NCI-H82 treated with DMSO at 0.1 percent for 48 hours (cell line): Measurements from ENCODE around the gene PITPNC1.
"Not testable (repeated sequence)": the region's sequence is repeated elsewhere in the genome, so short reads cannot be mapped to it uniquely, and the experiment has no call there.

ENCODE experiments used
- DNase-seq: peaks from one replicate; lab custom pipeline; 2025; ENCODE audit not compliant: unreplicated experiment; lab: John Stamatoyannopoulos, UW

PITPNC1 gene

DNA sequence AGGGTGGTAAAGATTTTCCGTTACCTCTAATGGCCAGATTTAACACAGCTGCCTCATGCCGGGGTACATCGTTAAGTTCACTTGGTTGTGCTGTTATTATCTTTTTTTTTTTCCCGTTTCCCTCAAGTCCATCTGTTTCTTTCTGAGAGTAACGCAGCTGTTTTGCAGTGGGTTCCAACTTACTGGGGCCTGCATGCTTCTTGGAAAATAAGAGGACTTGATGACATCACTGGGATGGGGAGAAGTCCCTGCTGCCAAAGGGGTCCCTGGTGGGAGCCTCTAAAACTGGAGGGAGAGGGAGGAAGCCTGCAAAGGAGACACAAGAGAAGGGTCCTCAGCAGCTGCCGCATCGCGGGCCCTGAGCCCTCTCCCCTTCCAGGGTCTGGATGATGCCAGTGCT is 262.9 kb downstream of the PITPNC1 start:
- no peak for DNase-seq

DNA sequence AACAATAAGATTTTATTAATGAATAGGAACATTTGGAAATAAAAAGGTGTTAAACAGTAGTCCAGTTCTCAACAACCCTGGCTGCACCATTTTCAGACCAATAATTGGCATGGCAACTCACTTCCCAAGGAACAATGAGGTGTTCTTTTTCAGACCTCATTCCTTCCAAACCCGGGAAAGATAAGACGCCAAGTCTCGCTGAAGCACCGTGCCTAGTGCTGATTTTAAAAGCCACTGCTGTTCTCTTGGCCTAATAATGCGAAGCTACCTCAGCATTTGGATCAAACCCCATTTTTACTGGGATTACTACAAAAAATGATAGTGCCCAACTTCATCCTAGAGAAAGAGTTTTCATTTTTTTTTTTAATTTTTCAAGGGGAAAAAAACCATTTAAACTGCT is 265.4 kb downstream of the PITPNC1 start:
- no peak for DNase-seq

DNA sequence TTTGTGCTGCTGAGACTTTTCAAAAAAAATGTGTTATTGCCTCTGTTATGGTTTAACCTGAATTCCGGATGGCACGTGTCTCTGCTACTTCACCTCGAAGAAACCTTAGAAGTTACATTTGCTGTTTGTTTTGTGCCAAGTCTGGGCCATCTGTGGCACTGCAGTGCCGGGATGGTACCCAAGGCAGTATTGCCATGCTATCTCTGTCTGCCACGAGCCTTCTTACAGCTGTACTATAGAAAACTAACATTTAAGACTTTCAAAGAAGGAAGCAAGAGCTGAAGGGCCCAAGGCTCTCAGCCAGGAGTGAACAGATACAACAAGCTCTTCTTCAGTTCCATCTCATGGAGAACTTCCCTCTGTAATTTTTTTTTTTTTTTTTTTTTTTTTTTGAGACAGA is 267.0 kb downstream of the PITPNC1 start:
- DNase-seq, result no peak

DNA sequence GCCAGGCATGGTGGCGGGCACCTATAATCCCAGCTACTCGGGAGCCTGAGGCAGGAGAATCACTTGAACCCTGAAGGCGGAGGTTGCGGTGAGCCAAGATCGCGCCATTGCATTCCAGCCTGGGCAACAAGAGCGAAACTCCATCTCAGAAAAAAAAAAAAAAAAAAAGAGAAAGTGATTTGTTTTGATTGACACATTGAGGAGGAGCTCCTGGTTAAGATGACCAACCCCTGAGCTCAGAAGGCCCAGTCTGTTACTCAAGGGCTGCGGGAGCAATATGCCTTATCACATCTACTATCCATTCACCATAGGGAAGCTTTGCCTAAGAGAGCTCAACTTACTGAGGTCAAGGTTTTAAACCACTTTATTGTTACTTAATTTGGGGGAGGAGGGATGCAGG is 268.1 kb downstream of the PITPNC1 start:
- not testable (repeated sequence) for DNase-seq

DNA sequence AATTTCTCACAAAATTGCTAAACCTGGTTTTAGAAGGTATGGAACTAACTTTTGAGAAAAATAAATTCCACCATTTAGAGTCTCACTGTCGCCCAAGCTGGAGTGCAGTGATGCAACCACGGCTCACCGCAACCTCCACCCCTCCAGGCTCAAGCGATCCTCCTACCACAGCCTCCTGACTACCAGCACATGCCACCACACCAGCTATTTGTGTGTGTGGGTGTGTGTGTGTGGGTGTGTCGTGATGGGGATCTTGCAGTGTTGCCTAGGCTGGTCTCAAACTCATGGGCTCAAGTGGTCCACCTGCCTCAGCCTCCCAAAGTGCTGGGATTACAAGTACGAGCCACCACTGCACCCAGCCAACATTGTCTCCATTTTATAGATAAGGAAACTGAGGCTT is 269.4 kb downstream of the PITPNC1 start:
- DNase-seq, result no peak

DNA sequence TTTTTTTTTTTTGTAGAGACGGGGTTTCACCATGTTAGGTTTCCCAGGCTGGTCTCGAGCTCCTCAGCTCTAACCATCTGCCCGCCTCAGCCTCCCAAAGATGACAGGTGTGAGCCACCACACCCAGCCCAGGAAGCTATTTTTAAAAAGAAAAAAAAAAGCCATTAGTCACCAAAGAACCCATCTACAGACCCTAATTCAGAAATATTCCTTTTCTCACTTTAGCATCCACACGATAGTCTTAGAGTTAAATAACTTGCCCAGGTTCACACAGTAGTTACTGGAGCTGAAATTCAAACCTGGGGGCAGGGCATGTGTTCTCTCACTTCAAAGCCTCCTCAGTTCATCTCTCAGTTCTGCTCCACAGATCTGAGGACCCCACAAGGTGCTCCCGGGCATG is 270.4 kb downstream of the PITPNC1 start:
- DNase-seq, result no peak

DNA sequence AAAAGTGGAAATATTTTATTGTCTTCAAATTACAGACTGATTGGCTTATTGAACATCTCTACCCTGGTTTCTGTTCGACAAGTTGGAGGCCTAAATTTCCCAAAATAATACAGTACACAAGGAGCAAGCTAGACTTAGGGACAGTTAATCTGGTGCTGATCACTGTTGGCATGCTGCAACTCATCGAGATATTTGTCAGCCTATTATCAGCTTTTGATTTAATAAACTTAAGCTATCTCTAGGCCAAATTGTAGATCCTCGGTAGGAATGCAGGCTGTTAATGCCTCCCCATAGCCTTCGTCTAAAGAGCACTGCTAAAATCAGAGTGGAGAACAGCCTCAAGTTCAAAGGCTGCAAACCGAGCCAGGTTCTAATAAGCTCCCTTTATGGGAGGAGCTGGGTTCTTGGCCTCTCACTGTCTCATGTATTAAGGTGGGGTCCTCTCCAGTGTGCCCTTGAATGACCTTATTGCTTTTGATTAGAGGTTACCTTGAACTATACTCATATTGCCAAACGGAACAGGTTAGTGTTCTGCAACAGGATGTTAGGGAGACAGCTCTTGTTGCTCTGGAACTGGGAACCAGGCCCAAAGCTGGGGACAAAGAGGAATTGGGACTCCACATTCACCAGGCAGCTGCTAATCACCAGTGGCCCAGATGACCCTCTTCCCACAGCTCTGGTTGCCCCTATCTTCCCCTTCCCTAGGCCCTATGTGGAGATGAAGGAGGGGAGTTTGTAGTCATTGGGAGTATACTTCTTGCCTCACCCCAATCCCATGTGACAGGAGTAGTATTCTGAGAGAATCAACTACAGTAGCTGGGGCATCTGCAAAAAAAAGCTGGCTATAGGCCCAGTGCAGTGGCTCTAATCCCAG is 271.2 kb downstream of the PITPNC1 start:
- DNase-seq, result peak; percentile 17

DNA sequence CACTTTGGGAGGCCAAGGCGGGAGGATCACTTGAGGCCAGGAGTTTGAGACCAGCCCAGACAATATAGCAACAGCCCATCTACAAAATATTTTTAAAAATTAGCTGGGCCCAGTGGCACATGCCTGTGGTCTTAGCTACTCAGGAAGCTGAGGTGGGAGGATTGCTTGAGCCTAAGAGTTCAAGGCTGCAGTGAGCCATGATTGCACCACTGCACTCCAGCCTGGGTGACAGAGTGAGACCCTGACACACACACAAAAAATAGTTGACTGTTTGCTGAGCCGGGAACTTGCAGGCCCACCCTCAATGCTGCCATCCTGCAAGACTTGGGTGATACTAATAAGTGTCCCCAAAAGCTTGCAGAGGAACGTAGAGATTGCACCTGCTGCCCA is 271.8 kb downstream of the PITPNC1 start:
- DNase-seq, result not testable (repeated sequence)

DNA sequence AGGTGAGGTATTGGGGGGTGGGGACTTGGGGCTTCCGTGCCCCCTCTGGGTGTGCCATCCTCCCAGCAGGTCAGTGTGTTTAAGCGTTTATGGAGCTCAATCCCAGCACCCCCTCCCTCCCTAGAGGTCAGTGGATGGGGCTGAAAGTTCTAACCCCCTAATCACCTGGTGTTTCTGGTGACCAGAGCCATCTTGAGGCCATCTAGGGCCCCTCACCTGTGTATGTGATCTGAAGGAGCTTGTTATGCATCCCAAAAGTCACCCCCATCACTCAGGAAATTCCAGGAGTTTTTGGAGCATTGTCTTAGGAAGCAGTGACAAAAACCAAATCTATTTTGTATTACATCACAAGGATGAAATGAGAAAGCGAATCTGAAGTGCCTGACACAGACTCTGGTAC is 272.8 kb downstream of the PITPNC1 start:
- DNase-seq, result no peak

DNA sequence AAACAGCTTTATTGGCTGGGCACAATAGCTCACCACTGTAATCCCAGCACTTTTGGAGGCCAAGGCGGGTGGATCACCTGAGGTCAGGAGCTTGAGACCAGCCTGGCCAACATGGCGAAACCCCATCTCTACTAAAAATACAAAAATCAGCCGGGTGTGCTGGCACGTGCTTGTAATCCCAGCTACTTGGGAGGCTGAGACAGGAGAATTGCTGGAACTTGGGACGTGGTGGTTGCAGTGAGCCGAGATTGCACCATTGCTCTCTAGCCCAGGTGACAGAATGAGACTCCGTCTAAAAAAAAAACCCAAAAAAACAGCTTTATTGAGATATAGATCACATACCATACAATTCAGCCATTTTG is 274.1 kb downstream of the PITPNC1 start:
- not testable (repeated sequence) for DNase-seq

DNA sequence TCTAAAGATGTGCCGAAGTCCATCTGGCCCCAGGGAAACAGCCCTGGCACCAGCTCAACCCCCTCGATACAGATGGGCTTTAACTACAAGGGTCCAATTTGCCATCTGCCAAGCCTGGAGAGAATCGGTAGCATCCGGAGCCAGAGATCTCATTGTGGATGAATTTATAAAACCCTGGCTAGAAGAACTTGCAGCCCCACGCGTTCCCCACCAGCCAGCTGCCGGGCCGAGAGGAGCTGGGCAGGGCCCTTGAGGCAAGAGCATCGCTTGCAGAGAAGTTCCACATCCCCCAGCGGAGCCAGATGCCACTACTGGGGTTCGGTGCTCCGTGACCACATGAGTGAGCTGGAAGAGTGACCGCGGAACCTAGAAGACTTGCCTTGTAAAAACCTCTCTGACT is 275.4 kb downstream of the PITPNC1 start:
- peak; percentile 64 for DNase-seq

DNA sequence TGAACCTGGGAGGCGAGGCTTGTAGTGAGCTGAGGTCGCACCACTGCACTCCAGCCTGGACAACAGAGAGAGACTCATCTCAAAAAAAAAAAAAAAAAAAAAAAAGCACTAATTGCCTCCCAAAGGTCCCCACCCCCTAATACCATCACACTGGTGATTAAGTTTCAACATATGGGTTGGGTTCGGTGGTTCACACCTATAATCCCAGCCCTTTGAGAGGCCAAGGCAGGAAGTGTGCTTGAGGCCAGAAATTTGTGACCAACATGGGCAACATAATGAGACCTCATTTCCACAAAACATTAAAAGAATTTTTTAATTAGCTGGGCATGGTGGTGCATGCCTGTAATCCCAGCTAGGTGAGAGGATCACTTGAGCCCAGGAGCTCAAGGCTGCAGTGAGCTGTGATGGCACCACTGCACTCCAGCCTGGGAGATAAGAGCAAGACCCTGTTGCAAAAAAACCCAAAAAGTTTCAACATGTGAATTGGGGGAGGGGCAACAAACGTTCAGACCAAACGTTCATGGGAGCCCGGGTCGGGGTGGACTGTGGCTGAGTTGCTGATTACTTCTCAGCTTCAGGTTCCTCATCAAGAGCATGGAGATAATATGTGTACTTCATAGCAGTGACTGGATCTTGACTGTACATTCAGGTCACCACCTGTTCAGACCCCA is 278.5 kb downstream of the PITPNC1 start:
- no peak for DNase-seq

DNA sequence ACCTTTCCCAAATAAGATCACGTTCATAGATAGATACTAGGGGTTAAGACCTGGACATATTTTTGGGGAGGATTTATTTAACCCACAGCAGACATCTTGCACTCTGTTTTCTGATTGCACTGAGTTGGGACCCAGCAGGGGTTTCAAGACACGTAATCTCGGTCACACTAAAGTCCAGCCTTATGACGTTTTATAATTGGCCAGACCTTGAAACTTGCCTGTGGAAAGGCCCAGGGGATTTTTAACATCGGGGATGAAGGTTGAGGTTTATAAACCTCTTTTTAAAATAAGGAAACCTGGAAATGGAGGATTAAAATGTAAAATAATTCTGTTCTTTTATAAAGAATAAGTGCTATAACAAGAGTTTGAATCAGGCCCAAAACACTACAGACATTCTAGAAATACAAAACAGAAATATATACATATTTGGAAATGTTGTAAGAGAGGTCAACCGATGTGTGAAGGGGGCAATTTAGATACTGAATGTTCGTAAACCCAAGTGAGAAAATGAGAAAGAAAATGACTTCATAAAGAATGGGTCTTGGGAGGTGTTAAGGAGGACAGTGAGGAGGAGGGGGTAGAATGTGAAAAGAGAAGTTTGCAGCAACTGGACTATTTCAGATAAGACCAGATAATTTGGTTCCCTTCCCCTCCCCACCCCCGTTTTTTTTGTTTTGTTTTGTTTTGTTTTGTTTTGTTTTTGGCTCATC is 279.6 kb downstream of the PITPNC1 start:
- DNase-seq, result no peak

DNA sequence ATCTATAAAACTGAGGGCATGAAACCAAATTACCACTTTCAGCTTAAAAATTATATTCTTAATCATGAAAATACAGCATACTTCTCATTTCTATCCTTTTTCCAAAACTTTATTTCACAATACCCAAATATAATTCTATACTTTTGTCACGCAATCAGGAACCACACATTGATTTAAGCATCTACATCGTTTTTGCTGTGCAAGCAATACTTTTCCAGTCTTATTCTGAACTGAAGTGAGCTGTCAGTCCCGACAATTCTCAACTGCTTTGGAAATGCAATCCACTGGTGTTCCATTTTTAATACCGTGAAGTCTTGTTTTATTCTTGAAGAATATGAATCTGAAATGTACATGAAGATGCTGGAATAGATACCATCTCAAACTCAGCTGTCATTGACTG is 280.5 kb downstream of the PITPNC1 start:
- DNase-seq, result no peak

DNA sequence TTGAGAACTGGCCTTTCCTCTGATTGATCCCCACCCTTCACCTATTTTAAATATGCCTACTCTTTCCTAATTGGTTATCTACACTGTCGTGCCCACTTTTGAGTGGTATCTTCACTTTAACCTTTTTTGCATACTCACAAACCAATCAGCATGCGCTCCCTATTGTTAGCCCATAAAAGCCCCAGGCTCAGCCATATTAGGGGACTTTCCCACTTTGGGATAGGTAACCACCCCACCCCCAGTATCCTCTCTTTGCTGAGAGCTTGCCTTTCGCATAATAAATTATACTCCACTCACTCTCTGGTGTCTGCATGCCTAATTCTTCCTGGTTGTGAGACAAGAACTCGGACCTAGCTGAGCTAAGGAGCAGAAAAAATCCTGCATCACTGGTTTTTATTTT is 281.2 kb downstream of the PITPNC1 start:
- no peak for DNase-seq

DNA sequence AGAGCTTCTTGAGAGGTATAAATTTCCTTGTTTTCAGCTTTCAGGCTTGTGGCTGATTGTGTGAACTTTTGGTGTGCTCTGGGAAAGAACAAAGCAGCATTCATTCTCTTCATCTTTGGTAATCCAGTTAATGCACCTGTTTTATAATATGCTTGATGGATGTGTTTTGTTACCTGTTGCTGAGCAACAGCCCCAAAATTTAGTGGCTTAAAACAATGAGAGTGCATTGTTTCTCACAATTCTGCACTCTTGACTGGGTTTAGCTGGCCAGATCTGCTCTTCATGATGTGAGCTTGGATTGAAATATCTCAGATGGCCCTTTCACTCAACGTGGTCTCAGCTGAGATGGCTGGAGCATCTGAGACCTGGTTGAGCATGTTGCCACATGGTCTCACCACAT is 281.9 kb downstream of the PITPNC1 start:
- DNase-seq, result no peak

DNA sequence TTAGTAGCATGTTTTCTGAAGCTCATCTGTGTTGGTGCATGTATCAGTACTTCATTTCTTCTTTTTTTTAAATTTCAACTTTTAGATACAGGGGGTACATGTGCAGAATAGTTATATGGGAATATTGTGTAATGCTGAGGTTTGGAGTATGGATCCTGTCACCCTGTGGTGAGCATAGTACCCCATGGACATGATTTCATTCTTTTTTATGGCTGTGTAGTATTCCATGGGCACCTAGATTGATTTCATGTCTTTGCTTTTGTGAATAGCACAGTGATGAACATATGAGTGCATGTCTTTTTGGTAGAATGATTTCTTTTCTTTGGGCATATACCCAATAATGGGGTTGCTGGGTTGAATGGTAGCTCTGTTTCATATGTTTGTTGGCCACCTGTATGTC is 285.6 kb downstream of the PITPNC1 start:
- DNase-seq, result no peak

DNA sequence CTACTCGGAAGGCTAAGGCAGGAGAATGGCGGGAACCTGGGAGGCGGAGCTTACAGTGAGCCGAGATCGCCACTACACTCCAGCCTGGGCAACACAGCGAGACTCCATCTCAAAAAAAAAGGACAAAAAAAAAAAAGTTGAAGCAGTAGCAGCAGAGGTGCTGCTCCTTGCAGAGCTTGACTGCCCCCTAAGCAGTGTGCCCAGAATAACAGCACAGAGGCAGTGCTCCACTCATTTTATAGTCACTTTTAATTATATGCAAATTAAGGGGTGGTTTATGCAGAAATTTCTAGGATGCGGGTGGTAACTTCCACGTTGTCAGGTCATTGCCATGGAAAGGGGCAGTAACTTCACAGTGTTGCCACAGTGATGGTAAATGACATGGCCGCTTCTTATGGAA is 286.4 kb downstream of the PITPNC1 start:
- DNase-seq, result no peak

DNA sequence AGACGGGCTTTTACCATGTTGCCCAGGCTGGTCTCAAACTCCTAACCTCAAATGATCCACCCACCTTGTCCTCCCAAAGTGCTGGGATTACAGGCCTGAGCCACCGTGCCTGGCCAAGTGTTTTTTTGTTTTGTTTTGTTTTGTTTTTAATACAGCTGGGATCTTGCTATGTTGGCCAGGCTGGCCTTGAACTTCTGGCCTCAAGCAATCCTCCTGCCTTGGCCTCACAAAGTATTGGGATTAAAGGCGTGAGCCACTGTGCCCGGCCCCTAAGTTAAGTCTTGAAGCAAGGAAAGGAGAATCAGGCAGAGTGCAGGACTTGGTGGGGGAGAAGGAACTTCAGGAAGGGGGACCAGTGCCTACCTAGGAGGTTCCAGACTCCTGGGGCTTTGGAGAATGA is 288.9 kb downstream of the PITPNC1 start:
- no peak for DNase-seq

DNA sequence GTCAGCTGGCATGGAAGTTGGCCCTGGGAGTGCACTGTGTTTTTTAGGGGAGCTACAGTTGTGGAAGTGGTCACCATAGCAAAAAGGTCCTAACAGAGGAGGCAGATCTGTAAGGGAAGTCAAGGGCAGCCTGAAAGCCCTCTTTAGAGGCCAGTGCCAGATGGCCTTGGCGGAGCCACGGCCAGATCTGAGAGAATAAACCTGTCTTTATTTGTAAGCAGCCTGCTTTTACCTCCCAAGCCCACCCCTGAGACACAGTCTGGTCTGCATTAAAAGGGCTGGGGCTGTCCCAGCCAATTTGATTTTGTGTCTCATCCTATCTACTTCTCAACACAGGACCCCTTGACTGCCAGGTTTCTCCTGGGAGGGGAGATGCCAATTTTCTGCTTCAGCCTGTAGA is 289.6 kb downstream of the PITPNC1 start:
- peak; percentile 46 for DNase-seq

DNA sequence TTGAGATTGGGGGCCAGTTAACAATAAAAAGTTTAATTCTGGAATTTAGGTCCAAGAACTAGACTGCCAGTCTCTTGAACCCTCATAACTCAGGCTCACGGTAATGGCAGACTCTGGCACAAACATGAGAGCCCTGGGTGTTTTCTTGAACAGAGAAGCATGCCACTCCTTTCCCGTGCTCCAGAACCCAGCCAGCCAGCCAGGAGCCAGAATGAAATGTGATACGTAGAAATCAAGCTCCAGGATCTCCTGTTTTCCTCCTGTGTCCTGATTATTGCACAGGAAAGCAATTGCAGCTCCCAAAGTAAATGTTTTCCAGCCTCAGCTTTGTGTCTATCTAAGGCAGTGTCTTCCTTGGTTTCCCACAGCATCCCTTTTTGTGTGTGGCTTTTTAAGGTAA is 294.4 kb downstream of the PITPNC1 start:
- no peak for DNase-seq
